KMS-11 (cell line): ENCODE results near the gene EGF.
"Not testable (repeated sequence)": the region's sequence is repeated elsewhere in the genome, so short reads cannot be mapped to it uniquely, and the experiment has no call there.

ENCODE experiments used
- H2AFZ ChIP-seq: fragments of 200-600 bp; sonication (generic); 2 replicates; pipeline ENCODE4 v1.6.1; 2016; ENCODE audit warnings: antibody characterized with exemption, mixed run types, low read depth
- H3K27ac ChIP-seq: fragments of 200-600 bp; sonication (generic); 2 replicates; pipeline ENCODE4 v1.6.1; 2016; ENCODE audit warnings: mild to moderate bottlenecking, mixed run types
- H3K27me3 ChIP-seq: fragments of 200-600 bp; sonication (generic); 2 replicates; pipeline ENCODE4 v1.6.1; 2017; ENCODE audit warnings: mild to moderate bottlenecking, low read depth, mixed run types, moderate library complexity; ENCODE audit not compliant: insufficient read depth
- H3K36me3 ChIP-seq: fragments of 200-600 bp; sonication (generic); 2 replicates; pipeline ENCODE4 v1.6.1; 2017; ENCODE audit warnings: mild to moderate bottlenecking, mixed run types; ENCODE audit not compliant: insufficient read depth
- H3K4me1 ChIP-seq: fragments of 200-600 bp; sonication (generic); 2 replicates; pipeline ENCODE4 v1.6.1; 2016; ENCODE audit warnings: mild to moderate bottlenecking, low read depth, mixed run types; ENCODE audit not compliant: poor library complexity, severe bottlenecking
- H3K4me2 ChIP-seq: fragments of 200-600 bp; sonication (generic); 2 replicates; pipeline ENCODE4 v1.7.0; 2016; ENCODE audit warnings: mild to moderate bottlenecking, mixed run types
- H3K4me3 ChIP-seq: fragments of 200-600 bp; sonication (generic); IDR thresholded peaks from 2 replicates; pipeline ENCODE4 v1.6.1; 2017; ENCODE audit warnings: low read depth, low read length, mixed read lengths; ENCODE audit not compliant: insufficient read depth
- H3K79me2 ChIP-seq: fragments of 200-600 bp; sonication (generic); 2 replicates; pipeline ENCODE4 v1.6.1; 2016; ENCODE audit warnings: low read depth, mixed run types; ENCODE audit not compliant: insufficient read depth
- H3K9ac ChIP-seq: fragments of 200-600 bp; sonication (generic); 2 replicates; pipeline ENCODE4 v1.6.1; 2016; ENCODE audit warnings: mild to moderate bottlenecking, mixed run types
- H4K20me1 ChIP-seq: fragments of 200-600 bp; sonication (generic); 2 replicates; pipeline ENCODE4 v1.6.1; 2016; ENCODE audit warnings: mild to moderate bottlenecking, mixed run types; ENCODE audit not compliant: insufficient read depth
- CTCF ChIP-seq: fragments of 200-600 bp; sonication (generic); conservative IDR thresholded peaks from 2 replicates; pipeline ENCODE4 v1.6.1; 2017; ENCODE audit warnings: low read depth, mild to moderate bottlenecking, antibody characterized with exemption, low read length, moderate library complexity, mixed read lengths

The EGF gene

DNA sequence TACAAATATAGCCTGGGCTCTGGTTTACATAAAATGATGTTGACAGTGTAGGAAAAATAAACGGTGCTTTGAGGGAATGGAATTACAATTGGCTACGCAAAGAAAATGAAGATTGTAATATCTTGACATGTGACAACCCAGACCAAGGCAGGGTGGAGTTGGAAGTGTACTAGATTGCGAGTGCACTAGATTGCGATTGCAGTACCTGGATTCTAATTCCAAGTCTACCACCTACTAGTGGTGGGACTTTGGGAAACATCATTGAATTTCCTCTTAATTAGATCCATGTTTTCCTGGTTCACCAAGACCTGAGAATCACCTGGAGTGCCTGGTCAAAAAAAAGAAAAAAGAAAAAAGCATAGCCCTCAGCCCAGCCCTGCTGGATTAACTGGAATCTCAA is 18.6 kb downstream of the EGF start:
- Histone ChIP-seq H3K27ac (no peak overlapping the region), H3K27me3 (no peaks in the 10 kb centered on the region), H3K4me3 (no peak overlapping the region), H3K4me1 (no peaks in the 10 kb centered on the region), H3K79me2 (no peaks in the 10 kb centered on the region), H3K36me3 (no peaks in the 10 kb centered on the region), H4K20me1 (no peaks in the 10 kb centered on the region), H3K4me2 (no peak overlapping the region), H2AFZ (no peak overlapping the region), H3K9ac (no peak overlapping the region)
- TF ChIP-seq CTCF, result no peak

DNA sequence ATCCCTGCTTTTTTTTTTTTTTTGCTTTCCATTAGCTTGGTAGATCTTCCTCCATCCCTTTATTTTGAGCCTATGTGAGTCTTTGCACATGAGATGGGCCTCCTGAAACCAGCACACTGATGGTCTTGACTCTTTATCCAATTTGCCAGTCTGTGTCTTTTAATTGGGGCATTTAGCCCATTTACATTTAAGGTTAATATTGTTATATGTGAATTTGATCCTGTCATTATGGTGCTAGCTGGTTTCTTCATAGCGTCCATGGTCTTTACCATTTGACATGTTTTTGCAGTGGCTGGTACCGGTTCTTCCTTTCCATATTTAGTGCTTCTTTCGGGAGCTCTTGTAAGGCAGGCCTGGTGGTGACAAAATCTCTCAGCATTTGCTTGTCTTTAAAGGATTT is 24.7 kb downstream of the EGF start:
- not testable (repeated sequence) for H2AFZ ChIP-seq, H3K79me2 ChIP-seq, H3K27ac ChIP-seq, H3K4me2 ChIP-seq, H3K4me3 ChIP-seq, H3K27me3 ChIP-seq, H3K9ac ChIP-seq, H3K36me3 ChIP-seq, H4K20me1 ChIP-seq, H3K4me1 ChIP-seq

DNA sequence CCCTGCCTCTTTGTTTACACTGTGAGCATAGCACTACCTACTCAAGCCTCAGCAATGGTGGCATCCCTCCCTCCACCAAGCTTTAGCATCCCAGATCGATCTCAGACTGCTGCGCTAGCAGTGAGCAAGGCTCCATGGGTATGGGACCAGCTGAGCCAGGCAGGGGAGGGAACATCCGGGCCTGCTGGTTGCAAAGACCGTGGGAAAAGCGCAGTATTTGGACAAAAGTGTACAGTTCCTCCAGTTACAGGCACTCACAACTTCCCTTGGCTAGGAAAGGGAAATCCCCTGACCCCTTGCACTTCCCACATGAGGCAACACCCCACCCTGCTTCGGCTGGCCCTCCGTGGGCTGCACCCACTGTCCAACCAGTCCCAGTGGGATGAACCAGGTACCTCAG is 26.5 kb downstream of the EGF start:
- no peak overlapping the region for H3K4me2 ChIP-seq
- no peaks in the 10 kb centered on the region for H3K27me3 ChIP-seq
- H4K20me1 ChIP-seq, result no peaks in the 10 kb centered on the region
- no peak for TF ChIP-seq CTCF
- H3K4me3 ChIP-seq, result no peak overlapping the region
- H3K27ac ChIP-seq, result no peak overlapping the region
- H3K36me3 ChIP-seq, result no peaks in the 10 kb centered on the region
- no peak overlapping the region for H2AFZ ChIP-seq
- H3K9ac ChIP-seq, result no peak overlapping the region
- H3K4me1 ChIP-seq, result no peaks in the 10 kb centered on the region
- H3K79me2 ChIP-seq, result no peaks in the 10 kb centered on the region

- H3K4me2 ChIP-seq, result no peak overlapping the region
- TF ChIP-seq CTCF, result no peak
- H3K9ac ChIP-seq, result no peak overlapping the region
- H4K20me1 ChIP-seq, result no peaks in the 10 kb centered on the region
- no peak overlapping the region for H3K4me3 ChIP-seq
- no peaks in the 10 kb centered on the region for H3K4me1 ChIP-seq
- H3K79me2 ChIP-seq, result no peaks in the 10 kb centered on the region
- H2AFZ ChIP-seq, result no peak overlapping the region
- no peak overlapping the region for H3K27ac ChIP-seq
- H3K27me3 ChIP-seq, result no peaks in the 10 kb centered on the region
- no peaks in the 10 kb centered on the region for H3K36me3 ChIP-seq
Measured at GRCh38 chr4:109942292-109942926, 29.7 kb downstream of the EGF start.

GRCh38 chr4:109943745-109944144 is 31.1 kb downstream of the EGF start:
- Histone ChIP-seq H3K79me2 (no peaks in the 10 kb centered on the region), H3K27ac (no peak overlapping the region), H3K36me3 (no peaks in the 10 kb centered on the region), H4K20me1 (no peaks in the 10 kb centered on the region), H3K4me1 (no peaks in the 10 kb centered on the region), H2AFZ (no peak overlapping the region), H3K9ac (no peak overlapping the region), H3K4me3 (no peak overlapping the region), H3K4me2 (no peak overlapping the region), H3K27me3 (no peaks in the 10 kb centered on the region)
- TF ChIP-seq CTCF, result no peak
